IMR-90 (cell line): ENCODE measurements around the gene RNF4. TPM values are rescaled to one million over a fixed set of nuclear protein-coding genes. Genes with fewer than 3 reads are reported as not detected.
A peak's percentile ranks its signal among the peaks of the same experiment; 100 is the strongest.

Experiments used
- ATAC-seq: fragments of 200-7000 bp; cut with Tn5 transposase; 2 replicates; pipeline ENCODE4 v1.9.1; 2020; ENCODE audit warnings: low read depth, mild to moderate bottlenecking, moderate library complexity
- BruUV-seq: library from RNA; stranded (reverse); fragments of 400-500 nt; replicated peaks from 2 replicates; lab custom pipeline; 2021; lab: Mats Ljungman, UMichigan
- CTCF ChIA-PET: fragments of 300-600 bp; formaldehyde crosslinking; extraction: SDS; loops from one replicate; lab custom pipeline; 2021; ENCODE audit warnings: antibody characterized with exemption; lab: Yijun Ruan, JAX
- POLR2A ChIA-PET: fragments of 300-600 bp; sonication (Branson Sonifier 250); formaldehyde crosslinking; loops from one replicate; lab custom pipeline; 2022; ENCODE audit warnings: antibody characterized with exemption; ENCODE audit not compliant: unreplicated experiment; lab: Charles Lee
- DNase-seq: peaks from one replicate; pipeline ENCODE4 v3.0.0; 2013
- H2AFZ ChIP-seq: replicated peaks from 2 replicates; pipeline ENCODE3; 2013; ENCODE audit warnings: low read length, mild to moderate bottlenecking; ENCODE audit not compliant: poor library complexity
- H2AK5ac ChIP-seq: 2 replicates; pipeline ENCODE4 v1.6.1; 2013; ENCODE audit warnings: low read depth, low read length, inconsistent platforms
- H2AK9ac ChIP-seq: replicated peaks from 2 replicates; pipeline ENCODE3; 2013; ENCODE audit warnings: mild to moderate bottlenecking, low read depth, low read length, moderate library complexity; ENCODE audit not compliant: poor library complexity
- H2BK120ac ChIP-seq: 2 replicates; pipeline ENCODE4 v1.6.1; 2013; ENCODE audit warnings: low read depth, low read length, inconsistent platforms
- H2BK15ac ChIP-seq: 3 replicates; pipeline ENCODE4 v1.6.1; 2013; ENCODE audit warnings: low read depth, low read length, inconsistent platforms
- H2BK20ac ChIP-seq: 2 replicates; pipeline ENCODE4 v1.6.1; 2013; ENCODE audit warnings: low read depth, mild to moderate bottlenecking, inconsistent platforms, low read length, moderate library complexity
- H2BK5ac ChIP-seq: 2 replicates; pipeline ENCODE4 v1.6.1; 2013; ENCODE audit warnings: mild to moderate bottlenecking, low read depth, low read length, inconsistent platforms; ENCODE audit not compliant: poor library complexity, severe bottlenecking
- H3K14ac ChIP-seq: replicated peaks from 2 replicates; pipeline ENCODE4 v1.6.1; 2013; ENCODE audit warnings: low read depth, low read length, inconsistent platforms
- H3K18ac ChIP-seq: 2 replicates; pipeline ENCODE4 v1.6.1; 2013; ENCODE audit warnings: low read depth, low read length, control low read depth
- H3K23ac ChIP-seq: 2 replicates; pipeline ENCODE4 v1.6.1; 2013; ENCODE audit warnings: low read depth, low read length, inconsistent platforms
- H3K27ac ChIP-seq: 2 replicates; pipeline ENCODE4 v1.5.1; 2013; ENCODE audit warnings: mild to moderate bottlenecking, control low read depth, low read length; ENCODE audit not compliant: insufficient read depth
- H3K27me3 ChIP-seq: 2 replicates; pipeline ENCODE4 v1.6.1; 2013; ENCODE audit warnings: low read length; ENCODE audit not compliant: control insufficient read depth, insufficient read depth
- H3K36me3 ChIP-seq: 2 replicates; pipeline ENCODE4 v1.6.1; 2013; ENCODE audit warnings: low read length, mixed read lengths; ENCODE audit not compliant: control insufficient read depth, insufficient read depth
- H3K4ac ChIP-seq: 2 replicates; pipeline ENCODE4 v1.6.1; 2013; ENCODE audit warnings: low read depth, low read length, inconsistent platforms
- H3K4me1 ChIP-seq: 2 replicates; pipeline ENCODE4 v1.6.1; 2013; ENCODE audit warnings: low read length, mixed read lengths; ENCODE audit not compliant: control insufficient read depth, insufficient read depth
- H3K4me2 ChIP-seq: 2 replicates; pipeline ENCODE4 v1.6.1; 2013; ENCODE audit warnings: low read depth, mild to moderate bottlenecking, control low read depth, low read length, moderate library complexity
- H3K4me3 ChIP-seq: 2 replicates; pipeline ENCODE4 v1.5.1; 2013; ENCODE audit warnings: low read depth, mild to moderate bottlenecking, control low read depth, low read length, moderate library complexity; ENCODE audit not compliant: insufficient read depth
- H3K56ac ChIP-seq: 2 replicates; pipeline ENCODE4 v1.6.1; 2013; ENCODE audit warnings: low read length, inconsistent platforms; ENCODE audit not compliant: insufficient read depth; ENCODE audit errors: extremely low read depth
- H3K79me1 ChIP-seq, 2 experiments: 2 replicates each; pipeline ENCODE4 v1.6.1; 2013; ENCODE audit warnings: low read length in 2 of 2, inconsistent platforms in 1 of 2, low read depth in 1 of 2
- H3K9ac ChIP-seq: 2 replicates; pipeline ENCODE4 v1.6.1; 2013; ENCODE audit warnings: low read depth, low read length, control low read depth
- H3K9me1 ChIP-seq: 2 replicates; pipeline ENCODE4 v1.6.1; 2013; ENCODE audit warnings: low read length, inconsistent platforms; ENCODE audit not compliant: insufficient read depth
- H3K9me3 ChIP-seq: 2 replicates; pipeline ENCODE4 v1.6.1; 2013; ENCODE audit warnings: low read length; ENCODE audit not compliant: control insufficient read depth, insufficient read depth
- H4K20me1 ChIP-seq: 2 replicates; pipeline ENCODE4 v1.6.1; 2013; ENCODE audit warnings: low read length, inconsistent platforms; ENCODE audit not compliant: insufficient read depth
- H4K5ac ChIP-seq: 2 replicates; pipeline ENCODE4 v1.6.1; 2013; ENCODE audit warnings: mild to moderate bottlenecking, low read depth, low read length, control low read depth
- H4K8ac ChIP-seq, 2 experiments: 2 replicates each; pipeline ENCODE4 v1.6.1; 2013; ENCODE audit warnings: low read depth in 2 of 2, low read length in 2 of 2, control low read depth in 1 of 2, inconsistent platforms in 1 of 2
- H4K91ac ChIP-seq: 2 replicates; pipeline ENCODE4 v1.6.1; 2013; ENCODE audit warnings: low read depth, low read length, inconsistent platforms; ENCODE audit not compliant: insufficient read depth
- BHLHE40 ChIP-seq: fragments of 150-350 bp; IDR thresholded peaks from 2 replicates; pipeline ENCODE4 v1.6.1; 2016; ENCODE audit warnings: mild to moderate bottlenecking, low read depth, low read length
- CEBPB ChIP-seq: IDR thresholded peaks from 2 replicates; pipeline ENCODE4 v1.6.1; 2012; ENCODE audit warnings: low read depth, low read length, improper control_type of control experiment
- CHD1 ChIP-seq: IDR thresholded peaks from 2 replicates; pipeline ENCODE4 v1.6.1; 2012; ENCODE audit warnings: low read depth, low read length, improper control_type of control experiment
- FOS ChIP-seq: fragments of 150-350 bp; IDR thresholded peaks from 2 replicates; pipeline ENCODE4 v1.6.1; 2016; ENCODE audit warnings: low read depth, low read length
- MAFK ChIP-seq: IDR thresholded peaks from 2 replicates; pipeline ENCODE4 v1.6.1; 2012; ENCODE audit warnings: low read depth, low read length, improper control_type of control experiment
- POLR2A ChIP-seq: IDR thresholded peaks from 2 replicates; pipeline ENCODE4 v1.6.1; 2012; ENCODE audit warnings: mild to moderate bottlenecking, low read depth, low read length
- RAD21 ChIP-seq: IDR thresholded peaks from 2 replicates; pipeline ENCODE4 v1.6.1; 2012; ENCODE audit warnings: low read length, improper control_type of control experiment
- RCOR1 ChIP-seq: IDR thresholded peaks from 2 replicates; pipeline ENCODE4 v1.6.1; 2012; ENCODE audit warnings: mild to moderate bottlenecking, low read length, improper control_type of control experiment; ENCODE audit not compliant: insufficient replicate concordance
- WGBS, 2 experiments: methylation state at CpG; one replicate each; pipeline versions ENCODE4 v1.1.5 to v1.1.7; 2013; ENCODE audit warnings: missing lambda C conversion rate in 2 of 2; ENCODE audit not compliant: insufficient read length in 1 of 2; ENCODE audit errors: extremely low coverage in 2 of 2; 5-methylcytosine and 5-hydroxymethylcytosine counted together
- dilution Hi-C: fragments of 300-500 bp; cut with HindIII; formaldehyde crosslinking; loops from one replicate; pipeline ENCODE4 v1.14.3; 2018; ENCODE audit warnings: low sequenced_read_pairs; ENCODE audit not compliant: unreplicated experiment
- in situ Hi-C: fragments of 300-500 bp; cut with MboI; formaldehyde crosslinking; loops from 3 replicates; pipeline ENCODE4 v1.14.3; 2019; ENCODE audit warnings: low sequenced_read_pairs, inconsistent platforms, mixed read lengths
- intact Hi-C: fragments of 100-400 bp; cut with micrococcal nuclease; formaldehyde crosslinking; loops from 2 replicates; pipeline ENCODE4 v1.10.0; 2022
- polyA plus RNA-seq, 3 experiments: library from polyadenylated mRNA; depleted of rRNA; stranded (reverse); fragments of >200 nt; gene quantifications; 2 replicates each; pipeline ENCODE4 v1.2.3, GENCODE V29; 2012; ENCODE audit warnings: low replicate concordance in 1 of 3
- total RNA-seq: library from RNA; depleted of rRNA; stranded (reverse); fragments of >200 nt; gene quantifications from 2 replicates; pipeline ENCODE4 v1.2.3, GENCODE V29; 2012

The RNF4 gene
- total and polyA plus RNA-seq, 2 of the 4 experiments (the other 2 are of a cell fraction), result 63.8 to 73.8 TPM

GRCh38 chr4:2424581-2424980, 44.3 kb upstream of the RNF4 start:
- no peak overlapping the region for H3K9ac ChIP-seq
- ATAC-seq (no peak), DNase-seq (peak; percentile 13)
- H3K56ac ChIP-seq, result no peak overlapping the region
- H3K23ac ChIP-seq, result no peak overlapping the region
- in situ Hi-C loops (no loop called here), intact Hi-C loops (no loop called here), dilution Hi-C loops (no loop called here)
- H3K4me3 ChIP-seq, result no peak overlapping the region
- H4K5ac ChIP-seq, result no peak overlapping the region
- TF ChIP-seq RCOR1 (no peak), POLR2A (no peak), CEBPB (no peak), CHD1 (no peak), FOS (no peak), BHLHE40 (no peak), MAFK (no peak), RAD21 (no peak)
- no peak overlapping the region for H4K8ac ChIP-seq
- H3K27ac ChIP-seq, result no peak overlapping the region
- no TSS peak for BruUV-seq
- H3K9me1 ChIP-seq, result no peaks in the 10 kb centered on the region
- H3K14ac ChIP-seq, result no peak overlapping the region
- H2AK9ac ChIP-seq, result no peak overlapping the region
- H2BK20ac ChIP-seq, result no peak overlapping the region
- CTCF ChIA-PET, result no interaction called here
- no peaks in the 10 kb centered on the region for H4K20me1 ChIP-seq
- H2BK5ac ChIP-seq, result no peak overlapping the region
- H3K4me2 ChIP-seq, result no peak overlapping the region
- no peak overlapping the region for H3K4ac ChIP-seq
- POLR2A ChIA-PET, result no interaction called here
- 60% methylated on average over 6 of the region's 10 CpGs; no CpG with 5 or more reads in 1 of the 2 experiments for WGBS, 2 experiments
- peaks cover 38% of the 10 kb centered on the region for H3K27me3 ChIP-seq
- no peak overlapping the region for H4K91ac ChIP-seq
- H2AK5ac ChIP-seq, result no peak overlapping the region
- no peak overlapping the region for H3K18ac ChIP-seq
- 0 out of 2 replicates have a peak, but pooled peaks cover 2% of the 10 kb centered on the region for H3K9me3 ChIP-seq
- H3K4me1 ChIP-seq, result no peaks in the 10 kb centered on the region
- H2AFZ ChIP-seq, result no peak overlapping the region
- H3K36me3 ChIP-seq, result no peaks in the 10 kb centered on the region
- no peaks in the 10 kb centered on the region for H3K79me1 ChIP-seq
- no peak overlapping the region for H2BK15ac ChIP-seq
- H2BK120ac ChIP-seq, result no peak overlapping the region
